Measurements from ENCODE around the gene TEDC1.
"Not testable (repeated sequence)": the region's sequence is repeated elsewhere in the genome, so short reads cannot be mapped to it uniquely, and the experiment has no call there.

TEDC1 gene

DNA sequence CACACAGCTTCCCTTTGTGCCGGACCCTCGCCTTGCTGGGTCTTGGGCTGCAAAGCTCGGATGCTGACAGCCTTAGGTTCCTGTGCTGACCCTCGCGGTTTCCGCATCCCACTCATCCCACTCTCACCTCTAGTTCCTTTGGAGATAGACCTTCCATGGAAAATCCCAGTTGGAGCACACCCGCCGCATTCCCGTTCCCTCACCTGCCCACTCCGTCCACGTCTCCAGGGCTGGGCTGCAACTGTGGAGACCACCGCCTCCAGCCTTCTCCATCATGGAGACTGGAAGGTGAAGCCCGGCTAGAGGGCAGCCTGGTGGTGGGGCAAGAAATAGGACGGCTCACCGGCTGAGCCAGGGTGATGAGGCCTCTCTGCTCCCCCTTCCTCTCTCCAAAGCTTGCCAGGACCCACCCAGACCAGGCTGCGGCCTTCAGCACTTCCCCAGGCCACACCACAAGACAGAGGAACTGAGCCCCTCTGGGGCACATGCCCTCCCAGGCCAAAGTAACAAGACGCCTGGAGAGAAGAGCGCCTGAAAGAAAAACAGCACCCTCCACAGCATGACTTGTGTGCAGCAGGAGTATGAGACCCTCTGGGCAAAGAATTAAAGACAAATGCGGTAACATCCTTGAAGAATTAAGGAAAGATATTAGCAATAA, 50.3 kb downstream of the TEDC1 start:
- H2BK120ac ChIP-seq (ENCODE audit: low read depth, low read length), result no peak overlapping the region
- no peak overlapping the region for H3K4ac ChIP-seq (ENCODE audit: low read depth, low read length)
- H3K27me3 ChIP-seq (ENCODE audit: insufficient read depth, low read length, poor library complexity), result no peaks in the 10 kb centered on the region
- H2BK15ac ChIP-seq (replicated peaks; ENCODE audit: low read depth), result no peak overlapping the region
- no peak overlapping the region for H3K4me2 ChIP-seq (ENCODE audit: low read length)
- H3K79me1 ChIP-seq (ENCODE audit: low read length), result no peaks in the 10 kb centered on the region
- no peak overlapping the region for H2AK5ac ChIP-seq (ENCODE audit: low read length)
- no peak overlapping the region for H3K23ac ChIP-seq (ENCODE audit: low read length)
- no peak for DNase-seq
- no peak overlapping the region for H2BK5ac ChIP-seq (ENCODE audit: low read length)
- no peaks in the 10 kb centered on the region for H3K36me3 ChIP-seq (ENCODE audit: control insufficient read depth, insufficient read depth, low read length)
- H3K9ac ChIP-seq (ENCODE audit: low read length), result no peak overlapping the region
- no peak overlapping the region for H3K56ac ChIP-seq (ENCODE audit: low read length)
- no peak overlapping the region for H3K27ac ChIP-seq (ENCODE audit: low read depth, low read length)
- no peak overlapping the region for H4K8ac ChIP-seq (ENCODE audit: low read depth, low read length)
- no peaks in the 10 kb centered on the region for H3K79me2 ChIP-seq (ENCODE audit: control insufficient read depth, insufficient read depth, low read length)
- no peak overlapping the region for H4K5ac ChIP-seq (ENCODE audit: low read length)
- no peak overlapping the region for H3K18ac ChIP-seq (ENCODE audit: low read length)
- H3K4me3 ChIP-seq (ENCODE audit: low read length), result no peak overlapping the region
- H3K4me1 ChIP-seq (ENCODE audit: control insufficient read depth, low read depth, low read length), result no peaks in the 10 kb centered on the region
- no CpG with 5 or more reads among the region's 19 CpGs for WGBS (ENCODE audit: extremely low coverage, insufficient coverage, low lambda C conversion rate)

DNA sequence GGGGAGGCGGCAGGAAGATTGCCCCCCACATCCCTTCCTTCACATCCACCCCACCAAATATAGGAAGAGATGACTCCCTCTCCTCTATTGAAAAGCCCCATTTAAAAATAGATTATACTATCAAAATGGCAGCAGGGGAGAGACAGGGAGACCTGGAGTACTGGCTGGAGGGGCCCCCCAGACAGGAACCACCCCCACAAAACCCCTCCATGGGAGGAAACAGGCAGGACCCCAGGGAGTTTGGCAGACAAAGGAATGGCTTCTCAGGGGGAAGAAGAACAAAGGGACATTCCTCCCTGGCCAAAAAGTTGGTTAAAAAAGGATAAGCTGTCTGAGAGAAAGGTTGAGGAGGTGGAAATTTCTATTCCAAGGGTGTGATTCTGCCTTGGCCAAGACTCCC, 54.6 kb downstream of the TEDC1 start:
- not testable (repeated sequence) for H4K5ac ChIP-seq (ENCODE audit: low read length)

DNA sequence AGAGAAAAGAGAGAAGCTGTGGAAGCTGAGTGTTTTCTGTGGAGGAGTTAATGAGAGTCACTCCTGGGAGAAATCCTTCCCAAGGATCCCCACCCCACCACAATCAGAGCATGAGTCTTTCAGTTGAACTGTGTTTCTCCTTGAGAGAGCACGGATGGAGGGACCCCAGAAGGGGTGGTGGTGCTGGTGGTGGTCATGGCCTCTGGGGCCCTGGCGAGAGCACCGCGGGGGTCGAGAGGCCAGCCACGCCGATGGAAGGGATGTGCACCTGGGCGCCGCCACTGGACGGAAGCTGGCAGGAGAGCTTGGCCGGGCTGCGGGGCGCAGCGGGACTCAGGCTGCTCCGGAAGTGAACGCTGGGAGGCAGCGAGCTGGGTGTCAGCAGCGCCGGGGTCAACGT, 55.4 kb downstream of the TEDC1 start:
- not testable (repeated sequence) for H3K4me3 ChIP-seq (ENCODE audit: low read length); H2BK15ac ChIP-seq (replicated peaks; ENCODE audit: low read depth); H3K9ac ChIP-seq (ENCODE audit: low read length); H3K36me3 ChIP-seq (ENCODE audit: control insufficient read depth, insufficient read depth, low read length); H3K79me2 ChIP-seq (ENCODE audit: control insufficient read depth, insufficient read depth, low read length); H3K4me1 ChIP-seq (ENCODE audit: control insufficient read depth, low read depth, low read length); H3K23ac ChIP-seq (ENCODE audit: low read length); H3K18ac ChIP-seq (ENCODE audit: low read length); H4K5ac ChIP-seq (ENCODE audit: low read length); H3K27ac ChIP-seq (ENCODE audit: low read depth, low read length); H2BK120ac ChIP-seq (ENCODE audit: low read depth, low read length); H3K4me2 ChIP-seq (ENCODE audit: low read length); H4K8ac ChIP-seq (ENCODE audit: low read depth, low read length); H2BK5ac ChIP-seq (ENCODE audit: low read length); H3K27me3 ChIP-seq (ENCODE audit: insufficient read depth, low read length, poor library complexity); DNase-seq; H2AK5ac ChIP-seq (ENCODE audit: low read length); H3K79me1 ChIP-seq (ENCODE audit: low read length); H3K4ac ChIP-seq (ENCODE audit: low read depth, low read length); H3K56ac ChIP-seq (ENCODE audit: low read length)
- no CpG with 5 or more reads among the region's 20 CpGs for WGBS (ENCODE audit: extremely low coverage, insufficient coverage, low lambda C conversion rate)

More for the DNA sequence above, 54.6 kb downstream of the TEDC1 start:
- not testable (repeated sequence) for H2AK5ac ChIP-seq (ENCODE audit: low read length); H3K4me1 ChIP-seq (ENCODE audit: control insufficient read depth, low read depth, low read length); H3K56ac ChIP-seq (ENCODE audit: low read length); H4K8ac ChIP-seq (ENCODE audit: low read depth, low read length); H2BK15ac ChIP-seq (replicated peaks; ENCODE audit: low read depth); H3K18ac ChIP-seq (ENCODE audit: low read length); H3K4ac ChIP-seq (ENCODE audit: low read depth, low read length); H2BK5ac ChIP-seq (ENCODE audit: low read length); DNase-seq; H3K4me2 ChIP-seq (ENCODE audit: low read length); H3K9ac ChIP-seq (ENCODE audit: low read length); H3K4me3 ChIP-seq (ENCODE audit: low read length); H3K27me3 ChIP-seq (ENCODE audit: insufficient read depth, low read length, poor library complexity); H3K23ac ChIP-seq (ENCODE audit: low read length); H3K27ac ChIP-seq (ENCODE audit: low read depth, low read length); H3K79me2 ChIP-seq (ENCODE audit: control insufficient read depth, insufficient read depth, low read length); H3K79me1 ChIP-seq (ENCODE audit: low read length); H2BK120ac ChIP-seq (ENCODE audit: low read depth, low read length); H3K36me3 ChIP-seq (ENCODE audit: control insufficient read depth, insufficient read depth, low read length)
- WGBS (ENCODE audit: extremely low coverage, insufficient coverage, low lambda C conversion rate), result no CpG with 5 or more reads among the region's 1 CpG

DNA sequence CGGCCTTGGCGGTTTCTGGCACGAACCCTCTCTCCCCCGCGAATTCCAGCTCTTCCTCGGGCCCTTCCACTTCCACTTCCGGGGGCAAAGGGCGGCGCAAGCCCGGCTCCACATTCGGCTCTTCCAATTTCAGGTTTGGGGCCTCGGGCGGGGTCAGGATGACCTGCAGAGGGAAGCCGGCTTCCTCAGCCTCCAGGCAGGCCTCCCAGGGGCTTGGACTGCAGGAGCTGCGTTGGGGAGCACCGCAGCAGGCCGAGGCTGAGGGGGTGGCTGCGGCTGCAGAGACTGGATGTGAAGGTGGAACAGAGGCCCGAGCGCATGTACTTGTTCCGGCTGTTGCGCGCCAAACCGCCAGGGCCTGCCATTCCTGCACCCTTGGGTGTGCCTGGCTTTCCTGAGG, 56.0 kb downstream of the TEDC1 start:
- not testable (repeated sequence) for H3K4me3 ChIP-seq (ENCODE audit: low read length); H2AK5ac ChIP-seq (ENCODE audit: low read length); H3K79me2 ChIP-seq (ENCODE audit: control insufficient read depth, insufficient read depth, low read length); H2BK120ac ChIP-seq (ENCODE audit: low read depth, low read length); H3K23ac ChIP-seq (ENCODE audit: low read length); H3K27me3 ChIP-seq (ENCODE audit: insufficient read depth, low read length, poor library complexity); H4K5ac ChIP-seq (ENCODE audit: low read length); DNase-seq; H2BK15ac ChIP-seq (replicated peaks; ENCODE audit: low read depth); H3K18ac ChIP-seq (ENCODE audit: low read length); H4K8ac ChIP-seq (ENCODE audit: low read depth, low read length); H2BK5ac ChIP-seq (ENCODE audit: low read length); H3K27ac ChIP-seq (ENCODE audit: low read depth, low read length); H3K36me3 ChIP-seq (ENCODE audit: control insufficient read depth, insufficient read depth, low read length); H3K4me2 ChIP-seq (ENCODE audit: low read length); H3K9ac ChIP-seq (ENCODE audit: low read length); H3K56ac ChIP-seq (ENCODE audit: low read length); H3K79me1 ChIP-seq (ENCODE audit: low read length); H3K4ac ChIP-seq (ENCODE audit: low read depth, low read length); H3K4me1 ChIP-seq (ENCODE audit: control insufficient read depth, low read depth, low read length)
- no CpG with 5 or more reads among the region's 24 CpGs for whole genome bisulfite sequencing (ENCODE audit: extremely low coverage, insufficient coverage, low lambda C conversion rate)

DNA sequence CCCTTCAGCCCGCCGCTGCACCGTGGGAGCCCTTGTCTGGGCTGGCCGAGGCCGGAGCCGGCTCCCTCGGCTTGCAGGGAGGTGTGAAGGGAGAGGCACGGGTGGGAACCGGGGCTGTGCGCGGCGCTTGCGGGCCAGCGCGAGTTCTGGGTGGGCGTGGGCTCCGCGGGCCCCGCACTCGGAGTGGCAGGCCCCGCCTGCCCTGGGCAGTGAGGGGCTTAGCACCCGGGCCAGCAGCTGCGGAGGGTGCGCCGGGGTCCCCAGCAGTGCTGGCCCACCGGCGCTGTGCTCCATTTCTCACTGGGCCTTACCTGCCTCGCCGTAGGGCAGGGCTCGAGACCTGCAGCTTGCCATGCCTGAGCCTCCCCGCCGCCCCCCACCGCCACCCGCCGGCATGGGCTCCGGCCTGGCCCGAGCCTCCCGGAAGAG, 56.7 kb downstream of the TEDC1 start:
- Histone ChIP-seq H3K23ac (ENCODE audit: low read length) (no peak overlapping the region), H3K56ac (ENCODE audit: low read length) (no peak overlapping the region), H2AK5ac (ENCODE audit: low read length) (no peak overlapping the region), H2BK5ac (ENCODE audit: low read length) (no peak overlapping the region), H4K5ac (ENCODE audit: low read length) (no peak overlapping the region), H3K4ac (ENCODE audit: low read depth, low read length) (no peak overlapping the region), H3K4me2 (ENCODE audit: low read length) (no peak overlapping the region), H2BK15ac (replicated peaks; ENCODE audit: low read depth) (no peak overlapping the region), H3K27me3 (ENCODE audit: insufficient read depth, low read length, poor library complexity) (no peaks in the 10 kb centered on the region), H3K4me3 (ENCODE audit: low read length) (no peak overlapping the region), H3K9ac (ENCODE audit: low read length) (no peak overlapping the region), H3K27ac (ENCODE audit: low read depth, low read length) (no peak overlapping the region), H4K8ac (ENCODE audit: low read depth, low read length) (no peak overlapping the region), H3K79me1 (ENCODE audit: low read length) (no peaks in the 10 kb centered on the region), H2BK120ac (ENCODE audit: low read depth, low read length) (no peak overlapping the region), H3K36me3 (ENCODE audit: control insufficient read depth, insufficient read depth, low read length) (no peaks in the 10 kb centered on the region), H3K4me1 (ENCODE audit: control insufficient read depth, low read depth, low read length) (no peaks in the 10 kb centered on the region), H3K18ac (ENCODE audit: low read length) (no peak overlapping the region), H3K79me2 (ENCODE audit: control insufficient read depth, insufficient read depth, low read length) (no peaks in the 10 kb centered on the region)
- no CpG with 5 or more reads among the region's 38 CpGs for WGBS (ENCODE audit: extremely low coverage, insufficient coverage, low lambda C conversion rate)
- no peak for DNase-seq

All from mesendoderm (in vitro differentiated cells).